GM19455 (cell line): ENCODE results near the gene TTYH3.
"Not testable (repeated sequence)": the region's sequence is repeated elsewhere in the genome, so short reads cannot be mapped to it uniquely, and the experiment has no call there.

ENCODE experiments used
- ATAC-seq: cut with Tn5 transposase; IDR thresholded peaks from one replicate; pipeline ENCODE4 v1.9.1; 2021; ENCODE audit not compliant: unreplicated experiment

Gene TTYH3

DNA sequence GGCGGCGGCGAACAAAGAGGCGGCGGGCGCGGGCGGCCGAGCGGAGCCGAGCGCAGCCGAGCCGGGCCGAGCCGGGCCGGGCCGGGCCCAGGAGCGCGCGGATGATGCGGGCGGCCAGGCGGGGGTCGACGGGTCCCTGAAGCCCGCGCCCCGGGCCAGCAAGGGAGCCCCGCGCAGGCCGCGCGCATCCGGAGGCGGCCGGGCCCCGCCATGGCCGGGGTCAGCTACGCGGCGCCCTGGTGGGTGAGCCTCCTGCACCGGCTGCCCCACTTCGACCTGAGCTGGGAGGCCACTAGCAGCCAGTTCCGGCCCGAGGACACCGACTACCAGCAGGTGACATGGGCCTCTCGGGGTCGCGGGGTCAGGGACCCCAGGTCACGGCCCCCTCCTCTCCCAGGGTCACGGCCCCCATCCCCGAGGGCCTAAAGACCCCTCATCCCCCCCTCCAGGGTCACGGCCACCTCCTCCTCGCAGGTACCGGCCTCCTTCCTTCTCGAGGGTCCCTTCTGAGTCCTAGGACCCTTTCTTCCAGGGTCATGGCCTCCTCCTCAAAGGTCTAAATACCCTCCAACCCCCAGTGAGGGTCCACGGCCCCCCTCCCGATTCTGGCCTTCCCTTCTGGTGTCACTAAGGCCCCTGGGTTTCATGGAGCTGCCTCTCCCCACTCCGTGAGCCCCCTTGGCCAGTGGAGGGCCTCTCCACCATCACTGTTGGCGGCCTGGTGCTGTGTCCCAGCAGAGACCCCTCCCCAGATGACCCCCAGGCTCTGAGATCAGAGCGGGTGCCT, at the start of gene TTYH3:
TTYH3 (plus strand) TSS at position 41 of the 787 bp plus-strand sequence; CDS start at position 211, 170 bp downstream.
- ATAC-seq = peak; percentile 33

DNA sequence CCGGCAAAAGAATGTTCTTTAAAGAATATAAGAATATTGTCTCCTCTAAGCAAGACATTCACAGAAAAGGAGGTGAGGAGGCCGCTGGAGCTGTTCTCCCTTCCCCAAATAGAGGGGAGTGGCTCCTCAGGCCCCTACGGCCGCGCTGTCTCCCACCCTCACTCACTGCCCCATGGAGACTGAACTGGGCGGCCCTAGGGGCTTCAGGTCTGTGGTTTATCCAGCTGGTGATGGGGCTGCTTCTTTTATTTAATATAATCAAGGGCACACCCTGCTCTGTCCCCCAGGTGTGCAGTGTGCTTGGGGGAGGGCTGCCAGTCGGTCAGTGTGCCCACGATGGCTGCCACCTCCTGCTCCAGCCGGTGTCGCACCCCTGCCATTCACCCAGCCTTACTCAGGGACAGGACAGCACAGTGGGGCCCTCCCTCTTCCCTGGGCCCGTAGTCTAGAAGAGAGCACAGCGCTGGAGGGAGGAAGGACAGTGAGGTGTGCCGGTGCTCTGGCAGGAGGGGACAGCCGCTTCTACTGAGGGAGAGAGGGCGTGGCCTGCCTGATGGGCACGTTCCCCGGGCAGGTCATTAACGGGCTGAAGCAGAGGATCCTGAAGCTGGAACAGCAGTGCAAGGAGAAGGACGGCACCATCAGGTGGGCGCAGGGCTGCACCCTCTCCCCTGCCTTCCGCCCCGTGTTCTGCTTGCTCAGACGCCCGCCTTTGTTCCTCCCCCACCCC, 49.6 kb upstream of the TTYH3 start:
- no peak for ATAC-seq

DNA sequence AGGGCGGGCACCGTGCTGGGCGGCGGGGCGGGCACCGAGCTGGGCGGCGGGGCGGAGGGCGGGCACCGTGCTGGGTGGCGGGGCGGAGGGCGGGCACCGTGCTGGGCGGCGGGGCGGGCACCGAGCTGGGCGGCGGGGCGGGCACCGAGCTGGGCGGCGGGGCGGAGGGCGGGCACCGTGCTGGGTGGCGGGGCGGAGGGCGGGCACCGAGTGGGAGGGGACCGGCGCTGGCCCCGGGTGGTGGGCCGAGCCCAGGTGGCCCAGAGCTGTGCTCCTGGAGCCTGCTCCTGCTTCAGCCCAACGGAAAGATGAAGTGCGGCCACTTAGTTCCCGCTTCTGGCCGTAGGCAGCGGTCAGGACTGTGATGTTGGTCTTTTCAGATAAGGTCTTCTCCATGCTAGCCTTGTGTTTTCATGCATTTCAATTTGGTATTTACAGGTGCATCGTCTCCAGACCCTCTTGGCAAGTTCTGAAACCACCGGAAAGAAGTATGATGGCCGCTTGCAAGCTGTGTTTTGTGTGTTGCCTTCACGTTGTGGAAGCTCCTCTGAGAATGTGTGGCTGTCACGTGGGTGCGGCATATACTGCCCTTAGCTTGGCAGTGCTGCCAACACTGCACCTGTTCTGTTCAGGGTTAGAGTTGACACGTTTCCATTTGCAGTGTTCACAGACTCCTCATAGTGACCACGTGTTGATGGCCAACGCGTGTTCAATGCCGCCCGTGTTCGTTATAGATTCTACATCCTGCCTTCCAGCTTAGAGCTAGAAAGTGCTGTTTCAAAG, 47.8 kb upstream of the TTYH3 start:
- no peak for ATAC-seq

DNA sequence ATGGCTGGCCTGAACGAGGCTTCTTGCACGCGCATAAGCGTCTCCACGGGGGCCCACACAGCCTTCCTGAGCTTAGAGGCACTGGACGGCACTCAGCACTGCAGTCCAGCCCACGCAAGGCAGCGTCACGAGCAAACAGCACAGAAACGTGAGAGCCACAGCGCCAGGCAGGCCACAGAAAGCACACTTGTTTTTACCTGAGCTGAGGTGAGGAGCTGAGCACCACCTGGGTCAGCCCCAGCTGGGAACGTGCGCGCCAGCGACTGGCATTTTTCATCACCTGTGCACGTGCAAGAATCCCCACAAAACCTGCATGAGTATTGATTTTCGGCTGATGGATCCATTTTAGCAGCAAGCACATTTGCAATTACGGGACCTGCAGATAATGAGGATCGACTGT, 46.3 kb upstream of the TTYH3 start:
- no peak for ATAC-seq

- ATAC-seq = no peak
Observed at GRCh38 chr7:2586326-2587020, 45.3 kb upstream of the TTYH3 start.

DNA sequence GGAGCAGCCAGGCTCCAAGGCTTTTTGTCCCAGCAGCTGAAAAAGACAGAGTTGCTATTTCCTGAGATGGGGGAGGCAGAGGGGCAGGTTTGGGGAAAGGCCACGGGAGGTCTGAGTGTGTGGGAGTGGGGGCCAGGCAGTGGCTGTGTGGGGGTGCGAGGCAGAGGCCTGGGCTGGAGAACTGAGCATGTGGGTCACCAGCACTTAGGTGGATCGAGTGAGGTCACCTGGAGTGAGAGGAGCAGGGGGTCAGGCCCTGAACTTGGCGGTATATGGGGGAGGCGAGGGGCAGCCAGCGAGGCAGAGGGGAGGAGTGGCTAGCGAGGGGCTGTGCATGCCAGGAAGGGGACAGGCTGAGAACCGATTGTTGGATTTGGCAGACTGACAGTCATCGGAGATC, 44.7 kb upstream of the TTYH3 start:
- ATAC-seq = no peak

DNA sequence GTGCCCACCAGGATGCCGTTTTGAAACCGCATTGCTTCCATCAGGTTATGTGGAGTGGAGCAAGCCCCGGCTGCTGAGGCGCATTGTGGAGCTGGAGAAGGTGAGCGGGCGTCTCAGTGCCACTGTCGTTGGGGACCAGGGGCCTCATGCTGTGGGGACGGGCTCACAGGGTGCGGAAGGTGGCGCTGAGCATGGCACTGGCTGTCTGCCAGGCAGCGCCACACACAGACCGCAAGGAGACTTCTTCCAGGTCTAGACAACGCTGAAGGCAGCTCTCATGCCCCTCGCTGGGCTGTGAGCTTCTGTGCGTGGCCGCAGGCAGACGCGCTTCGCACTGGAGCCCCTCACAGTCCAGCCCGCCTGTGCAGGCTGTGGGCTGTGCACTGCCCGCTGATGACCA, 44.0 kb upstream of the TTYH3 start:
- no peak for ATAC-seq

DNA sequence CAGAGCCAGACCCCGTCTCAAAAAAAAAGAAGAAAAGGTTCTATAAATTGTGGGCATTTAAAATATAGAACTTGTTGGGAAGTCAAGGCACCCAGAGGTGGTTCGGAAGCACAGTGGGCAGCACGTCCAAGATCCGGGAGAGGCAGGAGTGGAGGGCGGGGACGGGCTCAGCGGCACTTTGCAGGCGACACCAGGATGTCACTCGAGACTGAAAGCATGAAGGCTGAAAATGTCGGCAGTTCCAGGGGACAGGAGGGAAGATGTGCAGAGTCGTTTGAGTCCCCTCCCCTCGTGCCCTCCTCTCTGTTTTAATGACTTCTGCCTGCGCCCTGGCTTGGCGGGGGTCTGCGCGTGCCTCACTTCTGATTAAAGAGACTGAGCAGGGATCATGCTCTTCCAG, 42.4 kb upstream of the TTYH3 start:
- no peak for ATAC-seq

- ATAC-seq = not testable (repeated sequence)
Observed at GRCh38 chr7:2589941-2590340, 41.8 kb upstream of the TTYH3 start.

- ATAC-seq = no peak
Observed at GRCh38 chr7:2592375-2592865, 39.4 kb upstream of the TTYH3 start.

DNA sequence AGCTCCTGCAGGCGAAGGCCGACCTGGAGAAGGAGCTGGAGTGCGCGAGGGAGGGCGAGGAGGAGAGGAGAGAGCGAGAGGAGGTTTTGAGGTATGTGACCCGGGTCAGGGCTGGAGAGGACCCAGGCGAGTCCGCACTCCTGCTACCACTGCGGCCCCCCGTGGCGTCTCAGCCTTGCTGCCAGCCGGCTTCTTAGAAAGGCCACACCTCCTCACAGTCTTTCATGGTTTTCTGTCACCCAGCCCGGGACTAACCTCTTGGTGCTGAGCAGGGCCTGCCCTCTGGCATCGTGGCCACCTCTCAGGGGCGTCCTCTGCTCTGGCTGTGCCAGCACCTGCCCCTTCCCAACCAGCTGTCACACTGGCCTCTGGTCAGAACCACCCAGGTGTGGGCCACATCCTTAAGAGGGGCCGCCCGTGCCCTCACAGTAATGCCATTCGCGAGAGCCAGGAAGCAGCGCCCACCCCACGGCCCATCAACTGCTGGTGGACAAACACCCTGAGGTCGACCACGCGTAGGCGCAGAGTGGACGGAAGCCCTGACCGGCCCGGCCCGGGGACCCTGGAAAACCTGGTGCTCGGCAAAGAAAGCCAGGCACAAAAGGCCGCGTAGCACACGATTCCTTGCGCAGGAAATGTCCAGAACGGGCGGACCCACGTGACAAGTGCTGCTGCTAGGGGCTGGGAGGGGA, 38.6 kb upstream of the TTYH3 start:
- ATAC-seq = no peak

DNA sequence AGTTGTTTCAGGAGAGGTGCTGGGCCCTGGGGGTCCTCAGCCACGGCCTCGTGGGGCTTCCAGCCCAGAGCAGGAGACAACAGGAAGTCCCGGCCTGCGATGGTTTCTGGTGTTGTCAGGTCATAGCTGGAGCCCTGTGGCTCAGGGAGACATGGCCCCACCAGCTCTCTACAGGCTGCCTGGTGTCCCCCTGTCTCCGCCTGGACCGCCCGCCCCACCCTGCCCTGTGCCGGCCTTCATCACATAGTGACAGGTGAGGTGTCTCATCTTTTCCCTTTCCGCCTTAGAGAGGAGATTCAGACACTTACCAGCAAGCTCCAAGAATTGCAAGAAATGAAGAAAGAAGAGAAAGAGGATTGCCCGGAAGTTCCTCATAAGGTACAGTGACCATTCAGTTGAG, 37.2 kb upstream of the TTYH3 start:
- no peak for ATAC-seq

DNA sequence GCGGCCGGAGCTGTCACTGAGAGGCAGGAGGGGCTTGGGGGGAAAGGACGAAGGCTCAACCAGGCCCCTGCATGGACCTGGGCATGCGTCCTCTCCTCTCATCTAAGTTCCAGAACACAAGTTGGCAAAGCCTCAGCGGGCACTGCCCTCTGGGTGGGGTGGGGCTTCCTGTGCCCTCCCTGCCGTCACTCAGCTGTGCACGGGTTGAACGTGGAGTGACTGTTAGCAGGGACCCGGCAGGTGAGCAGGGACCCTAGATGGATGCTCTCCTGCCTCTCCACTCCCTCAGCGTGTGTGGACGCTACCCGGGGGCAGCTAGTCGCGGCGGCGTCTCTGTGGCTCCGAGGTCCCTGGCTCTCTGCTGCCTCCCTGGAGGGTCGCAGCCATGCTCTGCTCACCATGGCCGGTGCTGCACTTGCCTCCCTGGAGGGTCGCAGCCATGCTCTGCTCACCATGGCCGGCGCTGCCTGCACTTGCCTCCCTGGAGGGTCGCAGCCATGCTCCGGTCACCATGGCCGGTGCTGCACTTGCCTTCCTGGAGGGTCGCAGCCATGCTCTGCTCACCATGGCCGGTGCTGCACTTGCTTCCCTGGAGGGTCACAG, 36.4 kb upstream of the TTYH3 start:
- no peak for ATAC-seq

DNA sequence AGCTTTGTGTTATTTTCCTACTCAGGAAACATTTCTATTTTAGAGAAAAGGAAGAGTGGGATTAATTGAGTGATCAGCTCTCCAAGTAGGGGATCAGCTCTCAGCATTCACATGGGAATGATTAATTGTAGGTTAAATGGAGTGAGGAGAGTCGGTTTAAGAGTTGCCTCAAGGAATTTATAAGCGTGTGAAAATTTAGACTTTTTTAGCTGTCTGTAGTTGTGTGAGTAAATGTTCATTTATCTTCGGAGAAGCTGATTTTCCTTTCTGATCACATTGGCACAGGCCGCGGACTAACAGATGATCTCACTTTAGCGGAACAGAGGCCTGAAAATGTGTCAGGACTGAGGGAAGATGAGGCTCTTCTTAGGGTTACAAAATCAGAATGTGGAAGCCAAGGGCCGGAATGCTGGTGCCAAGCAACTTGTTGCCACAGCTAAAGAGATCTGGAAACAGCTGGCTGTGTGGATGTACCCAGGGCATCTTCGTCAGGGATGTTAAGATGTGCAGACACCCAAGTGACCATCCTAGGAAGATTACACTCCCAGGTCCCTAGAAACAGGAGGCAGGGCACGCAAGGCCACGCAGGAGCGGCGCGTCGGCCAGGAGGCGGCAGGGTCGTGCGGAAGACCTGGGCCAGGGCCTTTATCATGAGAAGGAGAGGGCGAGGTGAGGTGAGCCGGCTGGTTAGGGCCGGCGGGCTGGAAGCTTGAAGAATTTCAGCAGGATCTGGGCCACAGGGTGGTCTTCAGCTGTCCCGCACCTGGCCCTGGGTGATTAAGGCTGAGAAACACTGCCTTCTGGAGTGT, 35.1 kb upstream of the TTYH3 start:
- no peak for ATAC-seq

GRCh38 chr7:2597273-2597640, 34.5 kb upstream of the TTYH3 start:
- no peak for ATAC-seq

DNA sequence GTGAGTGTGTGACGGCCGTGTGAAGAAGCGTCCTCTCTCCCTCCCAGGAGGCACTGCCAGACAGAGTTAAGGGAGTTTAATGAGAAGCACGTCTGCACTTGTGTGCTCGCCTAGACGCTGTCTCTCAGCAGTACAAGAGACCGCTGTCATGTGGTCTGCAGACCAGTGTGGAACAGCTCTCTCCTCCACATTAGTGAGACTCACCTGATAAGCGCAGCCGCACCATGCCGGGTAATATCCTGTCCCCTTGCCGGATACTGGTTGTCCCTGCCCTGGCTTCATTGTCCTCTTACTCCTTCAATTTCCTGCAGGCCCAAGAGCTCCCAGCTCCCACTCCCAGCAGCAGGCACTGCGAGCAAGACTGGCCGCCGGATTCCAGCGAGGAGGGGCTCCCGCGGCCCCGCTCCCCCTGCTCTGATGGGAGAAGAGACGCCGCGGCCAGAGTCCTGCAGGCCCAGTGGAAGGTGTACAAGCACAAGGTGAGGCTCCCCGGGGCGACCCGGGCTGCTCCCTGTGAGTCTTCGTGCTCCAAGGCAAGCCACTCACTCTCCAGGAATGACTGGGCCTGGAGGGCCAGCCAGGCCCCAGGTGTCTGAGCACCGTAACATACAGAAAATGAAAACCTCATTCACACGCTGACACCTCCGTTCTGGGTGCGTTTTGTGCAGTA, 33.5 kb upstream of the TTYH3 start:
- no peak for ATAC-seq

DNA sequence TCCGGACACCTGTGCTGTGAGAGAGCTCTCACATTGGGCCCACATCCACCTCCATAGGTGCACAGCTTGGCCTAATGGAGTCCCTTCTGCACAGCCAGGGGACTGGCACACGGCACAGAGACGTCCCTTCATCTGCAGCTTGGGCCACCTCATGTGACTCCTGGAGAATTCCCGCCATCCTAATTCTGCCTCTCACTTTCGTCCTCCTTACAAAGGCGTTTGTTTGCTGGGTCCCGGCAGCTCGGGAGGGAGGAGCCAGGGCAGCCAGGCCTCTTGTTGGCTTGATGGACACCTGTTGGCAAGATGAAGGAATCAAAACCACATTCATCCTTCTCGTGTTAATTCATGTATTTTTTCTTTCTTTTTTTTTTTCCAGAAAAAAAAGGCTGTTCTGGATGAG, 30.7 kb upstream of the TTYH3 start:
- no peak for ATAC-seq

GRCh38 chr7:2601907-2602306, 29.9 kb upstream of the TTYH3 start:
- ATAC-seq = no peak
